Measurements from ENCODE around the gene SELENOV.

DNA sequence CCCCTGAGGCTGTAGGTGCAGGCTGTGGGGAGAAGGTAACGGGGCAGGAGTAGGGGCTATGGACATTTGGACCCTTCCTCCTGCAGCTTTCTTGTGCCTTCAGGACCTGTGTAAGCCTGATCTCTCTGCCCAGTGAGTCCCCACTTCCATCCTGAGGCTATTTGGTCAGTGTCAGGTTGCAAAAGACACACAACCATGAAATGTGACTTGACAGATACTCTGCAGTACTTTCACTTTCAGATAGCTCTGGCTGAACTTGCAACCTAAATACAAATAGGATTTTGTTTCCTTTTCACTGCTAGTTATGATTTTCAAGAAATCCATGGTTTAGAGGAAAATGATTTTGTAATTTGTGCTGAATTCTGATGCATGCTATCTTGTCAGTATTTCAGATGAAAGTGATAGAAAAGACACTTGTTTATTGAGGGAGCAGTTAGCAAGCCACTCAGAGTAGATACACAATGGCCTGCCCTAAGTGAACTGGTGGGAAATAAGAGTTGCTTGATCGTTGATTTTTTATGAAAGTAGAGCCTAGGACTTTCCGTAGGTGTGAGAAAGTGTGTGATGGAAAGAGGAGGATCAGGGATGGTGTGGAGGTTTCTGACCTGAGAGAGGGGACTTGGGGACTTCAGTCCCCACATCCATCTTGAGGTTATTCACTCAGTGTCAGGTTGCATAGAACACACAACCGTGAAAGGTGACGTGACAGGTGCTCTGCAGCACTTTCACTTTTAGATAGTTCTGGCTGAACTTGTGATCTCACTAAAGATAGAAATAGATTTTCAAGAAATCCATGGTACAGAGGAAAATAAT is 43.1 kb downstream of the SELENOV start:
- TF ChIP-seq LEF1 (IDR thresholded peaks at IDR 0.05; ENCODE audit: borderline replicate concordance) (no peak), BHLHE40 (IDR thresholded peaks at IDR 0.05; ENCODE audit: borderline replicate concordance) (no peak), FOXA1 (IDR thresholded peaks at IDR 0.05) (peak; percentile 60; the same call in 1 of the 2 replicates), ELF4 (IDR thresholded peaks at IDR 0.05) (no peak), CTBP1 (IDR thresholded peaks at IDR 0.05; ENCODE audit: borderline replicate concordance) (no peak), SP1 (IDR thresholded peaks at IDR 0.05) (no peak), ZNF384 (IDR thresholded peaks at IDR 0.05) (no peak), HDGF (IDR thresholded peaks at IDR 0.05; ENCODE audit: borderline replicate concordance) (no peak), TARDBP (IDR thresholded peaks at IDR 0.05) (no peak), L3MBTL2 (conservative IDR thresholded peaks at IDR 0.05) (no peak), FOXK2 (IDR thresholded peaks at IDR 0.05) (no peak), FOXM1 (IDR thresholded peaks at IDR 0.05; ENCODE audit: borderline replicate concordance) (no peak), SUZ12 (IDR thresholded peaks at IDR 0.05) (no peak)
- TF ChIP-seq, protein P1, sequence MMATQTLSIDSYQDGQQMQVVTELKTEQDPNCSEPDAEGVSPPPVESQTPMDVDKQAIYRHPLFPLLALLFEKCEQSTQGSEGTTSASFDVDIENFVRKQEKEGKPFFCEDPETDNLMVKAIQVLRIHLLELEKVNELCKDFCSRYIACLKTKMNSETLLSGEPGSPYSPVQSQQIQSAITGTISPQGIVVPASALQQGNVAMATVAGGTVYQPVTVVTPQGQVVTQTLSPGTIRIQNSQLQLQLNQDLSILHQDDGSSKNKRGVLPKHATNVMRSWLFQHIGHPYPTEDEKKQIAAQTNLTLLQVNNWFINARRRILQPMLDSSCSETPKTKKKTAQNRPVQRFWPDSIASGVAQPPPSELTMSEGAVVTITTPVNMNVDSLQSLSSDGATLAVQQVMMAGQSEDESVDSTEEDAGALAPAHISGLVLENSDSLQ (IDR thresholded peaks at IDR 0.05), result peak; percentile 43; the same call in 1 of the 2 replicates
